Colonic mucosa (tissue), 4 donors: ENCODE data around the gene ATG7. TPM values are rescaled to one million over a fixed set of nuclear protein-coding genes. Genes with fewer than 3 reads are reported as not detected.

Source experiments
- DNase-seq: peaks from one replicate; pipeline ENCODE4 v3.0.0-alpha.2; 2020
- H3K27ac ChIP-seq: fragments of 200-600 bp; one replicate; pipeline ENCODE4 v1.8.0; 2021
- H3K27me3 ChIP-seq: fragments of 200-600 bp; one replicate; pipeline ENCODE4 v1.8.0; 2021
- H3K36me3 ChIP-seq: fragments of 200-600 bp; one replicate; pipeline ENCODE4 v1.8.0; 2021
- H3K4me1 ChIP-seq: fragments of 200-600 bp; one replicate; pipeline ENCODE4 v1.8.0; 2021; ENCODE audit warnings: mild to moderate bottlenecking
- H3K4me3 ChIP-seq: fragments of 200-600 bp; one replicate; pipeline ENCODE4 v1.8.0; 2021
- H3K9ac ChIP-seq, 2 donors: one replicate each; pipeline ENCODE4 v1.7.0; 2013; ENCODE audit warnings: control low read depth in 2 of 2, low read depth in 2 of 2, low read length in 2 of 2
- H3K9me3 ChIP-seq: fragments of 200-600 bp; one replicate; pipeline ENCODE4 v1.8.0; 2021
- intact Hi-C: fragments of 100-400 bp; cut with DNase I; formaldehyde crosslinking; loops from one replicate; pipeline ENCODE4 v1.14.1; 2022
- total RNA-seq, 2 donors: library from RNA; stranded (reverse); fragmentation: NEBNext Ultra II Directional in 1 of 2; extraction: Animal tissue kit (Norgen Biotek cat#: 25700) in 1 of 2; gene quantifications; one replicate each; pipeline ENCODE4 v1.2.1, GENCODE V29; 2021
- TF ChIP-seq, protein P1 (sequence below): fragments of 200-600 bp; IDR thresholded peaks from one replicate; pipeline ENCODE4 v1.8.0; 2022; ENCODE audit warnings: antibody characterized with exemption, mild to moderate bottlenecking
- donor health status: healthy.
- donor health status: DM: no; HTN: no; CAD: no.
- donor health status: DM: no; HTN: no; CAD: no.

Gene ATG7
- total RNA-seq, 2 donors from 2014 or later: 31.9 to 32.0 TPM

DNA sequence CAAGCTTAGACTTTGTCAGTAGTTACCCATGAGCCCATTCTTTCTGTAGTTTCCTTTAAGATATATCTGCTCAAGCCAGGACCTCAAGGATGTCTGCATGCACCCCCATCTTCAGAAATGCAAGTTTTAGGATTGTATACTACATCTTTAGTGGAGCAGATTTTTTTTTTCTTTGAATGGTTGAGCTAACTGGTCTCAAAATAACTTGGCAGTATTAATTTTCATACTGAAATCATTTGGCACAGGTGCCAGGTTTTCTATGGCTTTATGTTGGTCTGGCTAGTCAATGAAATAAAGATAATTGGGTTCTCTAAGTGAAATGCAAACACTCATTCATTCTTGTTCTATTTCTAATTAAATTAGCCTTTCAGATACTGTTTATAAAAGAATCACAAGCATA lies 108.9 kb downstream of the ATG7 start:
- H3K4me3 ChIP-seq: no peak overlapping the region
- intact Hi-C loops: no loop called here
- no peaks in the 10 kb centered on the region for H3K9me3 ChIP-seq
- H3K9ac ChIP-seq: no peak overlapping the region
- H3K27ac ChIP-seq: no peak overlapping the region
- no peaks in the 10 kb centered on the region for H3K27me3 ChIP-seq
- TF ChIP-seq, protein P1, sequence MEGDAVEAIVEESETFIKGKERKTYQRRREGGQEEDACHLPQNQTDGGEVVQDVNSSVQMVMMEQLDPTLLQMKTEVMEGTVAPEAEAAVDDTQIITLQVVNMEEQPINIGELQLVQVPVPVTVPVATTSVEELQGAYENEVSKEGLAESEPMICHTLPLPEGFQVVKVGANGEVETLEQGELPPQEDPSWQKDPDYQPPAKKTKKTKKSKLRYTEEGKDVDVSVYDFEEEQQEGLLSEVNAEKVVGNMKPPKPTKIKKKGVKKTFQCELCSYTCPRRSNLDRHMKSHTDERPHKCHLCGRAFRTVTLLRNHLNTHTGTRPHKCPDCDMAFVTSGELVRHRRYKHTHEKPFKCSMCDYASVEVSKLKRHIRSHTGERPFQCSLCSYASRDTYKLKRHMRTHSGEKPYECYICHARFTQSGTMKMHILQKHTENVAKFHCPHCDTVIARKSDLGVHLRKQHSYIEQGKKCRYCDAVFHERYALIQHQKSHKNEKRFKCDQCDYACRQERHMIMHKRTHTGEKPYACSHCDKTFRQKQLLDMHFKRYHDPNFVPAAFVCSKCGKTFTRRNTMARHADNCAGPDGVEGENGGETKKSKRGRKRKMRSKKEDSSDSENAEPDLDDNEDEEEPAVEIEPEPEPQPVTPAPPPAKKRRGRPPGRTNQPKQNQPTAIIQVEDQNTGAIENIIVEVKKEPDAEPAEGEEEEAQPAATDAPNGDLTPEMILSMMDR: no peak
- DNase-seq: no peak
- H3K4me1 ChIP-seq: no peaks in the 10 kb centered on the region
- no peaks in the 10 kb centered on the region for H3K36me3 ChIP-seq

DNA sequence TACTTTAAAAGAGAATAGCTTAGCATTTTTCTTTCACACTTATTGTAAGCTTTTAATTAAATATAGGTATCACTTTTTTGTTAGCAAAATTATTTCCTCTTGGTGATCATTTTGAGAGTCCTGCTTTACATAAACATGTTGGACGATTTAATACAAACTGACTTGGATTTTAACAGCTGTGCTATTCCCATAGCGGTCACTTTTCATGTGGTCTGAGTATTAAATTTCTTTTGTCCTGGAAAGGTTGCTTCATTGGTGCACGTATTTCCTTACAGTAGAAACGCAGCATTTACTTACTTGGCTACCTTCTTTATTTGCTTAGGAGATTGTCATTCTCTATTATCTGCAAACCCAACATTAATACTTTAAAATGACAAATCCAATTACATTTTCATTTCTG lies 109.4 kb downstream of the ATG7 start:
- intact Hi-C loops: no loop called here
- H3K27me3 ChIP-seq: no peaks in the 10 kb centered on the region
- no peaks in the 10 kb centered on the region for H3K36me3 ChIP-seq

DNA sequence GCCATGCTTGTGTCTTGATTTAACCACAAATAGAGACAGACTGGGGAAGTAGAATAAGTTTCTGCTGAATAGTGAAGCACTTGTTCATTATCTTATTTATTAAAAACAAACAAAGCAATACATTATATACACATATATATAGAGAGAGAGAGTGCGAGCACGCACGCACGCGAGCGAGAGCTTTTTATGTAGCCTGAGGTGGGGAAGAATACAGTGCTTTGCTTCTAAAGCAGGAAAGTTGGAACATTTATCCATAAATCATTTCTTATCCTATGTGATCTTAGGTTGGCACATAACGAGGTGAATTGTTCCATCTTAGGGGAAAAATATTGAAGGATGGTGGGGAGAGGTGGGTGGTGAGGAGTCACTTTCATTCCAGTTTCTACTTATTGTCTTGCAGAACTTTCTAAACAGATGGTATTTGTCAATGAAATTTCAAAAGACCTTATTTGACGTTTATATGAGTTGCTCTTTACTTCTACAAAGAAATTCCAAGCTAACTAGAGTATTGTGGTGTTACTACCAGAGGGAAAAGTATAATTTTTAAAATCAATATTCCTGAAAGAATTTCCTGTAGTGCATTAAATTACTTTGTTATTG lies 110.0 kb downstream of the ATG7 start:
- no peak for DNase-seq
- intact Hi-C loops: no loop called here
- TF ChIP-seq, protein P1: no peak
- no peak overlapping the region for H3K4me3 ChIP-seq
- no peaks in the 10 kb centered on the region for H3K36me3 ChIP-seq
- no peaks in the 10 kb centered on the region for H3K9me3 ChIP-seq
- H3K27me3 ChIP-seq: no peaks in the 10 kb centered on the region
- no peak overlapping the region for H3K27ac ChIP-seq
- no peaks in the 10 kb centered on the region for H3K4me1 ChIP-seq
- no peak overlapping the region for H3K9ac ChIP-seq

More for the DNA sequence above, 109.4 kb downstream of the ATG7 start:
- no peak overlapping the region for H3K4me3 ChIP-seq
- H3K4me1 ChIP-seq: no peaks in the 10 kb centered on the region
- H3K9ac ChIP-seq: no peak overlapping the region
- H3K9me3 ChIP-seq: no peaks in the 10 kb centered on the region
- no peak overlapping the region for H3K27ac ChIP-seq
- TF ChIP-seq, protein P1: no peak
- no peak for DNase-seq

DNA sequence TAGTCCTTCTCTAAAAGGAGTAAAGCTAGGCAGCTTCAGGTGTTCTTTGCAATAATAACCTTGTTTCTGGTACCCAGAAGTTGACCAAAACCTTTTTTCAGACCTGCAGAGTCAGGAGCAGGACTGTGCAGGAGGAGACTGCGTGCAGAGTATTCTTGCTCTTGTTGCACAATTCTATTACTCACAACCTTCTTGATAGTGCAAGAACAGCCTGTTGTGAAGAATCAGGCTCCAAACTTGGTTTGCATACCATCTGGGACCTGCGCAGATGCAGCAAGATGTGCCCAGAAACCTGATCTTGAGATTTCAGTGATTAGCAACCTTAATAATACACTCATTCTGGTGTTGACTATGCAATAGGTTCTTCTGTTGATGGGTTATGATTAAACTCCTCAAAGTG lies 111.9 kb downstream of the ATG7 start:
- Histone ChIP-seq H3K4me1 (no peaks in the 10 kb centered on the region), H3K36me3 (no peaks in the 10 kb centered on the region), H3K4me3 (no peak overlapping the region), H3K27me3 (no peaks in the 10 kb centered on the region), H3K9ac (no peak overlapping the region), H3K27ac (no peak overlapping the region), H3K9me3 (no peaks in the 10 kb centered on the region)
- TF ChIP-seq, protein P1: no peak
- DNase-seq: no peak
- intact Hi-C loops: no loop called here

DNA sequence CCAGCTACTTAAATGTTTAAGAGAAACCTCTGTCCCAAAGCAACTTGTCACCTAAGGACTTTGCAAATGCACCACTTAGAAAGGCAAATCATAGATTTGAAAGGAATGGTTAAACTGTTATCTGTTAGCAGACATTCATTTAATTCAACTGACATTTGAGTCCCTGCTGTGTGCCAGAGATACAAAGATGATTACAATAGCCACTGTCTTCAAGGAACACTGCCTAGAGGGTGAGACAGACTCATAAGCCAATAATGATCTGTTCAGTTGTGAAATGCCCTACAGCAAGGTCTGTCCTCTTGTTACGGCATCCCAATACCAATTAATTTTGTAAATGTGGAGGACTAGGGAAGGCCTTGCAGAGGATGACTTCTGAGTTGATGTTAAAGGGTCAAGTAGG lies 113.1 kb downstream of the ATG7 start:
- intact Hi-C loops: no loop called here
- no peak overlapping the region for H3K9ac ChIP-seq
- no peak overlapping the region for H3K4me3 ChIP-seq
- H3K27me3 ChIP-seq: no peaks in the 10 kb centered on the region
- H3K9me3 ChIP-seq: no peaks in the 10 kb centered on the region
- DNase-seq: no peak
- no peaks in the 10 kb centered on the region for H3K36me3 ChIP-seq
- H3K27ac ChIP-seq: no peak overlapping the region
- TF ChIP-seq, protein P1: no peak
- no peaks in the 10 kb centered on the region for H3K4me1 ChIP-seq
